Activated naive CD4-positive, alpha-beta T cell treated with anti-CD3 and anti-CD28 coated beads, Interleukin-2, amount 50 U/mL, for 72 hours (primary cell): ENCODE data around the gene ARID3C. TPM values are rescaled to one million over a fixed set of nuclear protein-coding genes. Genes with fewer than 3 reads are reported as not detected.

Source experiments
- ATAC-seq, 2 donors: fragments of 150-1000 bp; cut with Tn5 transposase; 2 replicates each; pipeline ENCODE4 v1.10.0; 2021; ENCODE audit warnings: mild to moderate bottlenecking in 2 of 2, moderate library complexity in 2 of 2
- DNase-seq, 2 donors: peaks; one replicate each; pipeline ENCODE4 v3.0.0; 2021 to 2022; ENCODE audit warnings: low spot score in 2 of 2
- H3K27ac Mint-ChIP-seq, 2 donors: one replicate each; pipeline ENCODE4 v1.8.0; 2022; ENCODE audit warnings: mild to moderate bottlenecking in 2 of 2, mixed read lengths in 2 of 2
- H3K36me3 Mint-ChIP-seq, 2 donors: one replicate each; pipeline ENCODE4 v1.8.0; 2022; ENCODE audit warnings: mixed read lengths in 2 of 2
- H3K9me3 Mint-ChIP-seq, 2 donors: one replicate each; pipeline ENCODE4 v1.8.0; 2022; ENCODE audit warnings: mixed read lengths in 2 of 2
- total RNA-seq, 2 donors: library from RNA; stranded (reverse); gene quantifications; one replicate each; pipeline ENCODE4 v1.2.3, GENCODE V29; 2022

ARID3C gene
- total RNA-seq, 2 donors from 2014 or later = 1.6 TPM; not detected in 1

DNA sequence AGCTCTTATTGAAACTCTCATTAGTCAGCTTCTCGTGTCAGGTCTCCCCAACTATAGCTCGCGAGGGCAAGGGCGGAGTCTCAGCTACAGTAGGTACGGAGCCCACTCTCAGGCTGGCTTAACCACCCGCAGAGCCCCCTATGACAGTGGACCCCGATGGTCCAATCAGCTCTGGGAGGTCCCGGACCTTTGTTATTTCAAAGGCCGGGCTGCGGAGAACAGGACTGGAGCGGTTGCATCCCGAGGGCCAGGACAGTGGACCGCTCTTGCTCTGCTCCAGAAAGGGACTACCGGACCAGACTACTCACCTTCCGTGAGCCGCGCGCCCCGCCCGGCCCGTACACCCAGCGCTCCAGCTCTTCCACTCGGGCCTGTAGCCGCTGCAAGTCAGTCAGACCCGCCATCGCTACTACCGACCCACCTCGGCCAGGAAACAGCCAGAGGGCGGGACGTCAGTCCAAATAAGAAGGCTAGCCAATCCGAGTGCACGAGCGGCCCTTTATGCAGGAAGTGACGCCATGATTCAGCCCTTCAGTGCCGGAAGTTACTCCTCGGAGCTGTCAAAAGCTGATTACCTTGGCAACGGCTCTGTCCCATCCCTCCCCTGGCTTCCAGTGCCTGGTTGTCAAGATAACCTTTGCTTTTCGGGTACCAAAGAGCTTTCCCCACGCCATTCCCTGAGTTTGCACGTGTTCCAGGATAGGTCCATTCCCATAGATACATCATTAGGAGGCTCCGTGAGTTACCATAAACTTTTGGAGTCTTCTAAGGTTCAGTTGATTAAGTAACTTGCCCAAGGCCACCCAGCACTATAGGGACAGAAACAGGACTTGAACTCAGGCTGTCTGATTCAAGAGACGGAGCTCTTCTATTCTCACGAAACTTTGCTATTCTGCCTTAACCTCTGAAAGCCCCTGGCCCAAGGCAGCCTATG, 8.5 kb downstream of the ARID3C start, which contains the start of gene DCTN3:
DCTN3 (minus strand) TSS at position 435 of the 934 bp plus-strand sequence; CDS start at position 404, 31 bp downstream.
- Mint-ChIP-seq H3K36me3 (peaks cover 5 to 19% of the 10 kb centered on the region in 2 donors), H3K9me3 (no peaks in the 10 kb centered on the region), H3K27ac (peak within 1 kb of the TSS; percentile 90 to 94)
- peak; percentile 84 to 89 for DNase-seq
- peak; percentile 99 for ATAC-seq

DNA sequence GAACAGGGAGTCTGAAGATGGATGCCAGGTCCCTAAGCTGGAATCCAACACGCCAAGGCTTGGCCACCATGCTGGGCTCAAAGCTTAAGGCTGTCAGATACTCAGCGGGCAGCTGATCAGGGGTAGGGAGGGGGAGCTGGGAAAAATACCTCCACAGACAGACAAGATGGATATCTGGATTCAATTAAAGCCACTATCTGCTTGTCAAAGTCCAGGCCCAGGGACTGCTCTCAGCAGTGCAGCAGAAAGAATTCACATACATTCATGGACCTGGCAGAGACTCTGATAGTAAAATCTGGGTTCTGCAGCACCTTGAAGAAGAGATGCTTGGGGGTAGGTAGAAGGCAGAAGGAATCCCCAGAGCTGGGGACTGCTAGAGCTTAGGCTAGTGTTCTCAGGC, 13.7 kb downstream of the ARID3C start:
- DNase-seq (no peak), ATAC-seq (no peak)
- Mint-ChIP-seq H3K27ac (no peak overlapping the region), H3K36me3 (peaks cover 7 to 11% of the 10 kb centered on the region in 2 donors), H3K9me3 (no peaks in the 10 kb centered on the region)

DNA sequence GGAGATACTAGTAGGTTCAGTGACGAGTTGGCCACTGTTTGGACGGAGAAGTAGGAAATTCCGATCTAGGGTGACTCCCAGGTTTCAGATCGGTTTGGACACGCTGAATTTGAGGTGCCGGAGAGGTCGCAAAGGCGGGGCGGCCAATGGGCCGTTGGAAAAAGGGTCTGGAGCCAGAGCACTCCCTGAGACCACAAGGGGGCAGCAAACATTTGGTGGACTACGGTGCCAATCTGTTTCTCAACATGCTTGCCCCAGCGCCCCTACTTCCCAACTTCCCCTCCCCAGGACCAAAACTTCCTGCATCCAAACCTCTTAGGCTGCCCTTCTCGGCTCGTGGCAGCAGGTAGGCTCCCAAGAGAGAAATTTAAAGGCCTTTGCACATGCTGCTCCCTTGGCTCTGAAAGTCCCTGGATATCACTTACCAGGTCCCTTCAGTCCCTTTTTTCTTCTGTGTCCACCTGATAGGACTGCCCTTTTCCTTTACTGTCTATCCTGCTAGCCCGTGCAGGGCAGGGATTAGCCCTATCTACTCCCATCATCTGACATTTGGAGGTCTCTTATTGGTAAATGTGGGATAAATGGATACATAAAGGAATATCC, 16.0 kb downstream of the ARID3C start:
- H3K36me3 Mint-ChIP-seq = peaks cover 7% of the 10 kb centered on the region in 2 donors
- peak overlapping the region; percentile 81 to 94 for H3K27ac Mint-ChIP-seq
- ATAC-seq (peak; percentile 48 to 60), DNase-seq (peak; percentile 69 to 79)
- no peaks in the 10 kb centered on the region for H3K9me3 Mint-ChIP-seq

GRCh38 chr9:34611811-34612787, 16.8 kb downstream of the ARID3C start, which contains the start of gene RPP25L:
Gene RPP25L, minus strand, starts transcription at chr9:34612097. Its CDS starts 801 bp downstream, at chr9:34611296.
- peaks cover 7% of the 10 kb centered on the region in 2 donors for H3K36me3 Mint-ChIP-seq
- peak within 1 kb of the TSS; percentile 94 to 97 for H3K27ac Mint-ChIP-seq
- H3K9me3 Mint-ChIP-seq = no peaks in the 10 kb centered on the region
- ATAC-seq (peak; percentile 91 to 97), DNase-seq (peak; percentile 88 to 90)

- ATAC-seq (peak; percentile 4 to 5), DNase-seq (no peak)
- H3K36me3 Mint-ChIP-seq = peaks cover 7% of the 10 kb centered on the region in 2 donors
- H3K9me3 Mint-ChIP-seq = no peaks in the 10 kb centered on the region
- peak overlapping the region; percentile 94 to 97 for H3K27ac Mint-ChIP-seq
Measured at GRCh38 chr9:34611251-34611810, 17.5 kb downstream of the ARID3C start.

DNA sequence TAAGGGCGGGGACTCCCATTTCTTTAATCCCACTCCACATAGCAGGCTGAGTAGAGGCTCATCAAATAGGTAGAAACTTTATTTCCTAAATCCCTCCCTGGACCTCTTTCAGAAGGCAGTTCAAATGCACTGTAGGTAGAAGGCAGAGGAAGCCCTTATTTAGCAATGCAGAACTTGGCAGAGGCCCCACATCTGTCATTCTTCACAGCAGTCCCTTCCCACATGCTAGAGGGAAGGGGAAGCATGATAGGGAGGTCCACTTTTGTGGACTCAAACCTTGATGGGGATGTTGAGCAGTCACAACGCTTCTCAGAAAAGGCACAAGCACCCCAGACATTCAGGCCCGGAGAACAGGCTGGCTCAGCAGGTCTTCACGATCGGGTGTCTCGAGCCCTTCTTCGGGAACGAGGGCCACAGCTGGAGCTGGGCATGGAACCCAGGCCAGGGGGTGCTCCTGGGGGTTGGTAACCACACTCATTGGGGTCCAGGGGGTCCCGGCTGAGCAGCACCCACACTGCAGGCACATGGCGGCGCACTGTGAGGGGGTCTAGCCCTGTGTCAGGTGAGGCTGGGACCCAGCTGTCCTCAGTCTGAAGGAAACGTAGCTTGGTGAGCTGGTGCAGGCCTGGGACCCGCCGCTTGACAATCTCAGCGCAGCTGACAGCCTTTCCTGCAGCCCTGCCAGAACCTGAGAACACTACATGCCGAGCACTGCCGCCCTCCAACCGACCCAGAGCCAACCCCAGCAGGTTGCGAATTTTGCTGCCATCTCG, 18.2 kb downstream of the ARID3C start:
- no peak for ATAC-seq
- H3K9me3 Mint-ChIP-seq = no peaks in the 10 kb centered on the region
- H3K27ac Mint-ChIP-seq = peak overlapping the region in 1 of 2 donors; percentile 94
- peaks cover 7% of the 10 kb centered on the region in 2 donors for H3K36me3 Mint-ChIP-seq
- no peak for DNase-seq

GRCh38 chr9:34607331-34607730, 21.5 kb downstream of the ARID3C start:
- no peak overlapping the region for H3K27ac Mint-ChIP-seq
- no peak for DNase-seq
- H3K9me3 Mint-ChIP-seq = no peaks in the 10 kb centered on the region
- H3K36me3 Mint-ChIP-seq = peaks cover 7% of the 10 kb centered on the region in 2 donors
- no peak for ATAC-seq

DNA sequence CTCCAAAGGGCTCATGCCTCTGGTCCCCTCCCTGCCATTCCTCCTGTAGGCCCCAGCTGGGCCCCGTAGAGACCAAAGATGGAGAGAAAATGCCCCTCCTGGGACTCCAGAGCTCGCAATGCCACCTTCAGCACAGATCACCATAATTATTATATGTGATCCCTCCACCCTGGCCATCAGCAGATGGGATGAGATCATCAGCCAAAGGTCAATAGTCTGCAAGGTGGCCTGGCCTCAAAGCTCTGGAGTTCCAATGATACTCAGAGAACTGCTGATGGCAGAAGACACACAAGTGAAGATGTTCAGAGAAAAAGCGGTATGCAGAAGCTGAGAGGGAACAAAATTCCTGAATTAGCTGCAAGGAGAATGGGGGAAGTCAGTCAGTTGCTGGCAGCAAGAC, 22.0 kb downstream of the ARID3C start:
- DNase-seq = no peak
- no peak for ATAC-seq
- Mint-ChIP-seq H3K9me3 (no peaks in the 10 kb centered on the region), H3K27ac (no peak overlapping the region), H3K36me3 (peaks cover 7% of the 10 kb centered on the region in 2 donors)

GRCh38 chr9:34606190-34606589, 22.7 kb downstream of the ARID3C start:
- DNase-seq (no peak), ATAC-seq (no peak)
- H3K9me3 Mint-ChIP-seq = no peaks in the 10 kb centered on the region
- H3K36me3 Mint-ChIP-seq = peaks cover under 1% of the 10 kb centered on the region in 2 donors
- H3K27ac Mint-ChIP-seq = no peak overlapping the region

GRCh38 chr9:34603610-34604231, 25.1 kb downstream of the ARID3C start:
- Mint-ChIP-seq H3K27ac (no peak overlapping the region), H3K9me3 (no peaks in the 10 kb centered on the region), H3K36me3 (no peaks in the 10 kb centered on the region)
- ATAC-seq = peak; percentile 90 to 92
- DNase-seq = peak; percentile 71 to 88

DNA sequence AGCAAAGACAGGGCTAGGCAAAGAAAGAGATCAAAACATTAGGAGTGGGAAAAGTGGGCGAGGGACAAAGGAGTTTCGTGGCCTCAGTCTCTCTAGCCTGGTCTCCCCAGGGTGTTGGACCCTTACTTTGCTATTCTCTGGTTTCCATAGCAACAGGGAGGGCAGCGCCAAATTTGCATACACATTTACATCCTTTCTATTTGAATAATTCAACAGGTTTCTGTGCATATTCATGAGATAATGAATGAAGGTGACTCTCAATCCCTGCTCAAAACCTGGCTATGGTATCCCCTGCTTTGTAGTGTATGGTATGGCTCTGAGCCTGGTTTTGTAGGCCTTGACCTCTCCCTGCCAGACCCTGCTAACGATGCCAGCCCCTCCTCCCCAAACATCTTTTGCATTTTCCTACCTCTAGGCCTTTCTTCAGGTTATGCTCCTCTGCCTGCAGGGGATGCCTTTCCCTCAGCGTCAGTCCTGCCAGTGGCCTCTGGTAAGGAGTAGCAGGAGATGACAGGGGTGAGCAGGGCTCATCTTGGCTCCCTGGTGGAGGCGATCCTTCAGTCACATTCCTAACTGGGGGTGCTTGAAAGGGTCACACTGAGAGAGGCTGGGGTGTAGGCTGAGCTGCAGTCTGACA, 26.8 kb downstream of the ARID3C start:
- ATAC-seq (no peak), DNase-seq (no peak)
- Mint-ChIP-seq H3K36me3 (no peaks in the 10 kb centered on the region), H3K27ac (no peak overlapping the region), H3K9me3 (no peaks in the 10 kb centered on the region)

GRCh38 chr9:34600908-34601307, 28.0 kb downstream of the ARID3C start:
- H3K9me3 Mint-ChIP-seq = no peaks in the 10 kb centered on the region
- DNase-seq (no peak), ATAC-seq (no peak)
- H3K27ac Mint-ChIP-seq = peak overlapping the region in 1 of 2 donors; percentile 51
- H3K36me3 Mint-ChIP-seq = no peaks in the 10 kb centered on the region

GRCh38 chr9:34599546-34599945, 29.3 kb downstream of the ARID3C start:
- no peak for ATAC-seq
- Mint-ChIP-seq H3K36me3 (no peaks in the 10 kb centered on the region), H3K27ac (no peak overlapping the region), H3K9me3 (no peaks in the 10 kb centered on the region)
- no peak for DNase-seq

DNA sequence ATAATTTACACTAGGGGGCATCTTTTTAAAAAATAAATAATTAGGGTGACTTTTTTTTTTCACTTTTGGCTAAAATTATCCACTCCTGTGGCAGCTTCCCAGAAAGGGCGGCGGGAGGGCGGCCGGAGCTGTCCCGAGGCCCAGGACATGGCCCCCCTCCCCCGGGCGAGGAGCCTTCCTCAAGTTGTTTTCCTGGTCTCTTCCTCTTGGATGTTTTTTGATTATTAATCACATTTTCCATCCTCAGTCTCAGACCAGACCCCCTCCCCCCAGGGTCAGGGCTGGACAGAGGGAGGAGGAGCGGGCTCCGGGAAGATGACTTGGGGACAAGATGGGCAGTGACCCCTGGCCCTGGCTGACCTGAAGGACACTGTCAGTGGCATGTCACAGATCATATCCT, 34.7 kb downstream of the ARID3C start:
- H3K36me3 Mint-ChIP-seq = no peaks in the 10 kb centered on the region
- no peak overlapping the region for H3K27ac Mint-ChIP-seq
- DNase-seq = no peak
- no peaks in the 10 kb centered on the region for H3K9me3 Mint-ChIP-seq
- ATAC-seq = no peak
